ENCODE data around the gene ANKRD63. TPM values are rescaled to one million over a fixed set of nuclear protein-coding genes. Genes with fewer than 3 reads are reported as not detected.

The ANKRD63 gene
- total and polyA plus RNA-seq, 9 donors = 0.27 TPM; not detected in 8

DNA sequence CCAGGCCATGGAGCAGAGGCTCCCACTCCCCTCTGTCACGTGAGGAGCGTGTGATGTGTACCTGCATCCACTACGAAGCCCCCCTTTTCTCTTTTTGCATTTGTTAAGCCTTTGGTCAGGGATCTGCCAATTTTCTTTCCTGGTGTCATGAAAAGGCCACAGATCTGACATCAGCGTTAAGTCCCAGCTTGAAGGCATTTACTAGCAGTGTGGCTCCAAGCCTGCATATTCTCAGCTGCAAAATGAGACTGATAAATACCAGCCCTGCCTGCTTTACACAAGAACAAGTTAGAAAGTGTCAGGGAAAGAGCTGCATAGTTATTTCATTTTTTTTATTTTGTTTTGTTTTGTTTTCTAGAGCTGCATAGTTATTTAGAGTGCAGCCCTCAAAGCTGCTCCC, 2.3 kb upstream of the ANKRD63 start:
- no peak overlapping the region for H3K27ac ChIP-seq
- WGBS, 3 donors = 75 to 84% (median 78%) methylated on average over 4 of the region's 4 CpGs
- H3K36me3 ChIP-seq = no peaks in the 10 kb centered on the region
- H3K4me1 ChIP-seq (ENCODE audit: insufficient read depth) = peaks cover 5% of the 10 kb centered on the region
- DNase-seq = no peak
- H3K9me3 ChIP-seq = no peaks in the 10 kb centered on the region
- H3K4me3 ChIP-seq = no peak overlapping the region
- peaks cover 9% of the 10 kb centered on the region for H3K27me3 ChIP-seq
- TF ChIP-seq, protein P1, sequence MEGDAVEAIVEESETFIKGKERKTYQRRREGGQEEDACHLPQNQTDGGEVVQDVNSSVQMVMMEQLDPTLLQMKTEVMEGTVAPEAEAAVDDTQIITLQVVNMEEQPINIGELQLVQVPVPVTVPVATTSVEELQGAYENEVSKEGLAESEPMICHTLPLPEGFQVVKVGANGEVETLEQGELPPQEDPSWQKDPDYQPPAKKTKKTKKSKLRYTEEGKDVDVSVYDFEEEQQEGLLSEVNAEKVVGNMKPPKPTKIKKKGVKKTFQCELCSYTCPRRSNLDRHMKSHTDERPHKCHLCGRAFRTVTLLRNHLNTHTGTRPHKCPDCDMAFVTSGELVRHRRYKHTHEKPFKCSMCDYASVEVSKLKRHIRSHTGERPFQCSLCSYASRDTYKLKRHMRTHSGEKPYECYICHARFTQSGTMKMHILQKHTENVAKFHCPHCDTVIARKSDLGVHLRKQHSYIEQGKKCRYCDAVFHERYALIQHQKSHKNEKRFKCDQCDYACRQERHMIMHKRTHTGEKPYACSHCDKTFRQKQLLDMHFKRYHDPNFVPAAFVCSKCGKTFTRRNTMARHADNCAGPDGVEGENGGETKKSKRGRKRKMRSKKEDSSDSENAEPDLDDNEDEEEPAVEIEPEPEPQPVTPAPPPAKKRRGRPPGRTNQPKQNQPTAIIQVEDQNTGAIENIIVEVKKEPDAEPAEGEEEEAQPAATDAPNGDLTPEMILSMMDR (IDR thresholded peaks at IDR 0.05) = no peak
- no peak for TF ChIP-seq POLR2A (IDR thresholded peaks at IDR 0.05)
- intact Hi-C loops (cut with DNase I) = loop anchor here in 1 of 4 donors (10.0 kb wide), 1 partner anchor 80 kb away; no protein-coding TSS in a partner anchor

DNA sequence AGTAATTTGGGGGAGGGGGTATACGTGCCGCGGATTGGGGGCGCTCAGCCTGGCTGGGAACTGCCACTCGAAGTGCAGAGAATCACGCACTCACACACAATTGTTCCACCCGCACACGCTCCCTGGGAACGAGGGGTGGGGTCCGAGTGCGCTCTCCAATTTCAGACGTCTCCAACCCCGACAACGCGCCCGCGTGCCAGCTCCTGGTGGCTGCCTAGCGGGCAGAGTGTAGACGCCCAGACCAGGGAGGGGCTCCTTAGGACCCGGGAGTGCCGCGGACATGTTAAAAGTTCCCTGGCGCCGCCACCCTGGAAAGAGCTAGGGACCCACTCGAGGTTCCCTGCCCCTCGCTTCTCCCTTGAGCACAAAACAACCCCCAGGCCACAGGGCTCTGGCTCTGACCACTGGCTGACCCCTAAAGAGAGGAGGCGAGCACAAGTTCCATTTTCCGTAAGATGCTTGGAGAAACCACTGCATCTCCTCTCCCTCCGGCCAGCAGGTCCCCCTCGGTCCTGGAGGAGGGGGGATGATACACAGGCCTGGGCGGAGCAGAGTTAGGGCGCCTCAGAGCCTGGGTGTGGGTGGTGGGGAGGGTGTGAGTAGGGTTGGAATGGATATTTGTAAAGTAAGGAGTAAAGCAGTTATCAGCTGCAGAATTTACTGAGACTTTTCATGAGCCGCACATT, 894 bp upstream of the ANKRD63 start:
- no peak for DNase-seq
- Histone ChIP-seq H3K36me3 (no peaks in the 10 kb centered on the region), H3K27me3 (peaks cover 9% of the 10 kb centered on the region), H3K27ac (no peak overlapping the region), H3K4me3 (no peak overlapping the region), H3K9me3 (no peaks in the 10 kb centered on the region), H3K4me1 (ENCODE audit: insufficient read depth) (peaks cover 9% of the 10 kb centered on the region)
- WGBS, 3 donors = 26 to 35% (median 30%) methylated on average over 31 to 33 of the region's 33 CpGs
- TF ChIP-seq POLR2A (IDR thresholded peaks at IDR 0.05) (no peak), EP300 (IDR thresholded peaks at IDR 0.05) (no peak)
- TF ChIP-seq, protein P1 (IDR thresholded peaks at IDR 0.05) = no peak
- intact Hi-C loops (cut with DNase I) = loop anchor here in 3 of 4 donors (5.0 to 10.0 kb wide), 3 partner anchors 81 to 139 kb away; no protein-coding TSS in a partner anchor

DNA sequence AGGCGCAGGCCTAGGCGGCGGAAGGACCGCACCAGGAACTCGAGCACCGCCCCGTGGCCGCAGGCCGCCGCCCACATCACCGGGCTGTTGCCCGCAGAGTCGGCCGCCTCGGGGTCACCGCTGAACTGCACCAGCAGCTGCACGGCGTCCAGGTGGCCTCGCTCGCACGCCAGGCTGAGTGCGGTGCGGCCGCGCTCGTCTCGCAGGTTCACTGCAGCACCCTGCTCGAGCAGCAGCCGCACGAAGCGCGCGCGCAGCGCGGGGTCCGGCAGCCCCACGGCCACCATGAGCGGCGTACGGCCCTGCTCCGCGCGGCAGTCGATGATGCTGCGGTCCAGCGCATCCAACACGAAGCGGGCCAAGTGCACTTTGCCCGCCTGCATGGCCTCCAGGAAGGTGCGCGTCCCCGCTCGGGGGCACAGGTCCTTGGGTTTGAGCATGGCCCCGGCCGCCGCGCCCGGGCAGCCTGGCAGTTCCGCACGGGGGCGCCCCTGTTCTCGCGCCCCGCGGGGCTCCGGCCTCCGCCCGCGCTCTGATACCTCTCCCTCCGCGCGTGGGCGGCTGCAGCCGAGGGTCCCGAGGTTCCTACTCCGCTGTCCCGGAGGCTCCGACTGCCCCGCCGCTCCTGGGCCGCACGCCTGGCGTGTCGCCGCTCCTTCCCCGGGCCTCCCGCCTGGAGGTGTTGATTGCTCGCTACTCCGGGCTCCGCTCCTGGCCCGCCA, 556 bp downstream of the ANKRD63 start:
- Histone ChIP-seq H3K9me3 (no peaks in the 10 kb centered on the region), H3K4me3 (peak overlapping the region; percentile 27), H3K4me1 (ENCODE audit: insufficient read depth) (peaks cover 9% of the 10 kb centered on the region), H3K27me3 (peaks cover 9% of the 10 kb centered on the region), H3K36me3 (no peaks in the 10 kb centered on the region), H3K27ac (no peak overlapping the region)
- WGBS, 3 donors = 0 to 1% (median 1%) methylated on average over 65 to 92 of the region's 92 CpGs
- no peak for DNase-seq
- intact Hi-C loops (cut with DNase I) = loop anchor here in 3 of 4 donors (5.0 to 10.0 kb wide), 3 partner anchors 82 to 140 kb away; no protein-coding TSS in a partner anchor
- no peak for TF ChIP-seq POLR2A (IDR thresholded peaks at IDR 0.05)
- no peak for TF ChIP-seq EP300 (IDR thresholded peaks at IDR 0.05)
- TF ChIP-seq, protein P1 (IDR thresholded peaks at IDR 0.05) = no peak

DNA sequence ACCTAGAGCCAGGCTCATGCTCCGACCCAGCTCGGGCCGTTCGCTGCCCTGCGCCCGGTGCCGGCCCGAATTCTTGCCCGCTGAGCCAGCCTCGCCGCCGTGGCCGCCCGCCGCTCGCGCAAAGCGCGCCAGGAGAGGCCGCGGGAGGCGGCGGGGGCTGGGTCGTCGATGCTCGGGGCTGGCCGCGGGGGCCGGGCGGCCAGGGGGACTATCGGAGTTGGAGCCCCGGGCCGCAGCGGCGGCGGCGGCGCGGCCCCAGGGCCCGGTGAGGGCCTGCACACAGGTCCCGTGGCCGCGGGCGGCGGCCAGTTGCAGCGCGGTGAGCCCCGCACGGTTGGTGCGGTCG, 1.1 kb downstream of the ANKRD63 start:
- H3K27me3 ChIP-seq = peaks cover 9% of the 10 kb centered on the region
- 2 to 3% methylated on average over 51 of the region's 51 CpGs; no CpG with 5 or more reads in 1 of the 3 donors for WGBS, 3 donors
- intact Hi-C loops (cut with DNase I) = loop anchor here (2.0 to 10.0 kb wide), 4 partner anchors 83 to 141 kb away; no protein-coding TSS in a partner anchor

More for the DNA sequence above, 1.1 kb downstream of the ANKRD63 start:
- no peak for DNase-seq
- TF ChIP-seq EP300 (IDR thresholded peaks at IDR 0.05) (no peak), POLR2A (IDR thresholded peaks at IDR 0.05) (no peak)
- TF ChIP-seq, protein P1 (IDR thresholded peaks at IDR 0.05) = no peak
- Histone ChIP-seq H3K9me3 (no peaks in the 10 kb centered on the region), H3K4me3 (no peak overlapping the region), H3K27ac (no peak overlapping the region), H3K36me3 (no peaks in the 10 kb centered on the region), H3K4me1 (ENCODE audit: insufficient read depth) (peaks cover 9% of the 10 kb centered on the region)

Data from ovary (tissue), 9 donors.